RWPE2 (cell line): ENCODE results near the gene GAB3.
A peak's percentile ranks its signal among the peaks of the same experiment; 100 is the strongest.

Experiments
- ATAC-seq: fragments of 200-7000 bp; cut with Tn5 transposase; 3 replicates; pipeline ENCODE4 v1.9.1; 2021; ENCODE audit warnings: low read depth
- DNase-seq: peaks from one replicate; pipeline ENCODE4 v3.0.0-alpha.2; 2020; ENCODE audit warnings: low spot score
- H3K27ac ChIP-seq: fragments of 450-650 bp; 2 replicates; pipeline ENCODE4 v1.5.1; 2017; ENCODE audit warnings: mild to moderate bottlenecking; ENCODE audit not compliant: poor library complexity, severe bottlenecking
- H3K27me3 ChIP-seq: fragments of 250-450 bp; sonication (Bioruptor Pico); 2 replicates; pipeline ENCODE4 v1.5.1; 2021; ENCODE audit warnings: mild to moderate bottlenecking, moderate library complexity; ENCODE audit not compliant: insufficient read depth, poor library complexity, severe bottlenecking
- H3K36me3 ChIP-seq: fragments of 250-450 bp; sonication (Bioruptor Pico); 2 replicates; pipeline ENCODE4 v1.5.1; 2020; ENCODE audit warnings: low read depth, mild to moderate bottlenecking, moderate library complexity
- H3K4me1 ChIP-seq: fragments of 250-450 bp; sonication (Bioruptor Pico); 2 replicates; pipeline ENCODE4 v1.5.1; 2021; ENCODE audit warnings: mild to moderate bottlenecking, moderate library complexity; ENCODE audit not compliant: insufficient read depth, poor library complexity, severe bottlenecking
- H3K4me3 ChIP-seq: fragments of 250-450 bp; sonication (Bioruptor Pico); 2 replicates; pipeline ENCODE4 v1.5.1; 2021; ENCODE audit warnings: mild to moderate bottlenecking, moderate library complexity; ENCODE audit not compliant: severe bottlenecking
- H3K9me3 ChIP-seq: fragments of 250-450 bp; sonication (Bioruptor Pico); 2 replicates; pipeline ENCODE4 v1.5.1; 2021; ENCODE audit warnings: mild to moderate bottlenecking, moderate library complexity; ENCODE audit not compliant: severe bottlenecking
- TF ChIP-seq, protein P1 (sequence below): fragments of 450-650 bp; IDR thresholded peaks from one replicate; pipeline ENCODE4 v1.5.1; 2017; ENCODE audit warnings: mild to moderate bottlenecking, moderate library complexity; ENCODE audit not compliant: poor library complexity, severe bottlenecking

The GAB3 gene

DNA sequence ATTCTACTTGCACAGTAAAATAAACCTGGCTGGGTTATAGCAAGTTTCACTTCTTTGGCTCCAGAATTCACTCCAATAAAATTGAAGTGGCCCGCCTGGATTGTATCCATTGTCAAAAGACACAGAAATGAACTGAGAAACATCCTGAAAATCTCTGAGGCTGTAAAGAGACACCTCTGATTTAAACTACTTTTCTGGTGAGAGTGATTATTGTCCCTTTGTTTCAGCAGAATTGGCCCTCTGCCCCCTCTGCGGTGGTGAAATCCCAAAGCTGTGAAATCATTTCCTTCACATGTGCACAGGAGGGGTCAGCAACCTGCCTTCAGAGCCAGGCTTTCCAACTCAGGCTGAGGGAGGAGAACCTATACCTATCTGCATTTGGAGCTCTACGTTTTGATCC, 23.0 kb downstream of the GAB3 start:
- no peak overlapping the region for H3K4me3 ChIP-seq
- ATAC-seq (peak; percentile 57), DNase-seq (peak; percentile 38)
- peaks cover 51% of the 10 kb centered on the region for H3K4me1 ChIP-seq
- H3K27me3 ChIP-seq: no peaks in the 10 kb centered on the region
- no peaks in the 10 kb centered on the region for H3K9me3 ChIP-seq
- no peaks in the 10 kb centered on the region for H3K36me3 ChIP-seq
- H3K27ac ChIP-seq: peak overlapping the region; percentile 84
- TF ChIP-seq, protein P1, sequence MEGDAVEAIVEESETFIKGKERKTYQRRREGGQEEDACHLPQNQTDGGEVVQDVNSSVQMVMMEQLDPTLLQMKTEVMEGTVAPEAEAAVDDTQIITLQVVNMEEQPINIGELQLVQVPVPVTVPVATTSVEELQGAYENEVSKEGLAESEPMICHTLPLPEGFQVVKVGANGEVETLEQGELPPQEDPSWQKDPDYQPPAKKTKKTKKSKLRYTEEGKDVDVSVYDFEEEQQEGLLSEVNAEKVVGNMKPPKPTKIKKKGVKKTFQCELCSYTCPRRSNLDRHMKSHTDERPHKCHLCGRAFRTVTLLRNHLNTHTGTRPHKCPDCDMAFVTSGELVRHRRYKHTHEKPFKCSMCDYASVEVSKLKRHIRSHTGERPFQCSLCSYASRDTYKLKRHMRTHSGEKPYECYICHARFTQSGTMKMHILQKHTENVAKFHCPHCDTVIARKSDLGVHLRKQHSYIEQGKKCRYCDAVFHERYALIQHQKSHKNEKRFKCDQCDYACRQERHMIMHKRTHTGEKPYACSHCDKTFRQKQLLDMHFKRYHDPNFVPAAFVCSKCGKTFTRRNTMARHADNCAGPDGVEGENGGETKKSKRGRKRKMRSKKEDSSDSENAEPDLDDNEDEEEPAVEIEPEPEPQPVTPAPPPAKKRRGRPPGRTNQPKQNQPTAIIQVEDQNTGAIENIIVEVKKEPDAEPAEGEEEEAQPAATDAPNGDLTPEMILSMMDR: no peak

GRCh38 chrX:154727418-154727817, 23.5 kb downstream of the GAB3 start:
- ATAC-seq (0 out of 3 replicates have a peak, but pooled peaks have one; percentile 15), DNase-seq (no peak)
- Histone ChIP-seq H3K36me3 (no peaks in the 10 kb centered on the region), H3K4me3 (no peak overlapping the region), H3K4me1 (peaks cover 47% of the 10 kb centered on the region), H3K27me3 (no peaks in the 10 kb centered on the region), H3K27ac (peak overlapping the region; percentile 84), H3K9me3 (no peaks in the 10 kb centered on the region)
- TF ChIP-seq, protein P1: no peak

GRCh38 chrX:154724993-154725756, 25.7 kb downstream of the GAB3 start:
- Histone ChIP-seq H3K27ac (no peak overlapping the region), H3K4me1 (peaks cover 30% of the 10 kb centered on the region), H3K4me3 (no peak overlapping the region), H3K9me3 (no peaks in the 10 kb centered on the region), H3K27me3 (no peaks in the 10 kb centered on the region), H3K36me3 (no peaks in the 10 kb centered on the region)
- TF ChIP-seq, protein P1: no peak
- no peak for ATAC-seq
- DNase-seq: no peak

- Histone ChIP-seq H3K4me3 (no peak overlapping the region), H3K4me1 (peaks cover 16% of the 10 kb centered on the region), H3K27ac (no peak overlapping the region), H3K36me3 (no peaks in the 10 kb centered on the region), H3K9me3 (no peaks in the 10 kb centered on the region), H3K27me3 (no peaks in the 10 kb centered on the region)
- ATAC-seq (no peak), DNase-seq (no peak)
- TF ChIP-seq, protein P1: no peak
Measured at GRCh38 chrX:154721155-154721554, 29.7 kb downstream of the GAB3 start.

- Histone ChIP-seq H3K36me3 (no peaks in the 10 kb centered on the region), H3K27me3 (no peaks in the 10 kb centered on the region), H3K9me3 (no peaks in the 10 kb centered on the region), H3K4me3 (no peak overlapping the region), H3K27ac (peak overlapping the region; percentile 78), H3K4me1 (peaks cover 12% of the 10 kb centered on the region)
- DNase-seq (no peak), ATAC-seq (peak; percentile 42; the same call in 2 of the 3 replicates)
- TF ChIP-seq, protein P1: no peak
Measured at GRCh38 chrX:154720067-154720466, 30.8 kb downstream of the GAB3 start.
